HepG2 (cell line): ENCODE data around the gene RRBP1. TPM values are rescaled to one million over a fixed set of nuclear protein-coding genes. Genes with fewer than 3 reads are reported as not detected.

Experiments
- CEBPG ChIP-seq: IDR thresholded peaks from 2 replicates; pipeline ENCODE4 v1.6.1; 2016
- GATAD2A ChIP-seq: IDR thresholded peaks from 2 replicates; pipeline ENCODE4 v1.6.1; 2016
- KLF16 ChIP-seq, 2 experiments: sonication (generic) in 1 of 2; formaldehyde crosslinking in 1 of 2; IDR thresholded peaks; 2 replicates each; pipeline versions ENCODE4 v1.6.1 to v1.8.0; 2016 to 2023; ENCODE audit warnings: missing genetic modification reagents in 2 of 2, missing compliant biosample characterization in 1 of 2
- KLF9 ChIP-seq: IDR thresholded peaks from 2 replicates; pipeline ENCODE4 v1.6.1; 2016; ENCODE audit warnings: low read depth
- MIXL1 ChIP-seq: IDR thresholded peaks from 2 replicates; pipeline ENCODE4 v1.6.1; 2016
- NCOA1 ChIP-seq: sonication (generic); formaldehyde crosslinking; IDR thresholded peaks from 2 replicates; pipeline ENCODE4 v1.9.0; 2021; ENCODE audit warnings: missing genetic modification reagents
- RBAK ChIP-seq: sonication (generic); formaldehyde crosslinking; IDR thresholded peaks from 2 replicates; pipeline ENCODE4 v1.5.1; 2020; ENCODE audit warnings: mild to moderate bottlenecking, missing genetic modification reagents
- SNAI1 ChIP-seq: sonication (generic); formaldehyde crosslinking; IDR thresholded peaks from 2 replicates; pipeline ENCODE4 v1.5.0; 2020; ENCODE audit warnings: mild to moderate bottlenecking, missing genetic modification reagents, borderline replicate concordance
- TEAD2 ChIP-seq: sonication (generic); formaldehyde crosslinking; IDR thresholded peaks from 2 replicates; pipeline ENCODE4 v1.9.0; 2021; ENCODE audit warnings: missing genetic modification reagents
- ZNF44 ChIP-seq: sonication (generic); formaldehyde crosslinking; IDR thresholded peaks from 2 replicates; pipeline ENCODE4 v1.5.1; 2020; ENCODE audit warnings: mild to moderate bottlenecking, missing genetic modification reagents
- ZNF441 ChIP-seq: sonication (generic); formaldehyde crosslinking; IDR thresholded peaks from 2 replicates; pipeline ENCODE4 v1.7.0; 2021; ENCODE audit warnings: missing genetic modification reagents, borderline replicate concordance
- ZNF510 ChIP-seq: sonication (generic); formaldehyde crosslinking; IDR thresholded peaks from 2 replicates; pipeline ENCODE4 v1.4.0; 2020; ENCODE audit warnings: low read depth, mild to moderate bottlenecking, missing genetic modification reagents
- ZNF598 ChIP-seq: sonication (generic); formaldehyde crosslinking; IDR thresholded peaks from 2 replicates; pipeline ENCODE4 v1.5.1; 2020; ENCODE audit warnings: mild to moderate bottlenecking, missing genetic modification reagents, borderline replicate concordance
- ZSCAN22 ChIP-seq: sonication (generic); formaldehyde crosslinking; IDR thresholded peaks from 2 replicates; pipeline ENCODE4 v1.4.0; 2020; ENCODE audit warnings: mild to moderate bottlenecking, missing genetic modification reagents
- polyA plus RNA-seq, 8 experiments: library from polyadenylated mRNA; depleted of rRNA in 3 of 8; stranded (reverse) in 7 of 8; unstranded in 1 of 8; fragments of >200 nt; fragmentation: Illumina TruSeq in 4 of 8; extraction: Trizol in 4 of 8; gene quantifications; 2 replicates each; pipeline versions ENCODE4 v1.2.1 to v1.2.3, GENCODE V29; 2011 to 2016; ENCODE audit warnings: low read depth in 4 of 8, missing spikeins in 1 of 8, mixed read lengths in 1 of 8; ENCODE audit not compliant: insufficient read depth in 1 of 8
- total RNA-seq, 5 experiments: library from RNA; depleted of rRNA; stranded (reverse); fragments of >200 nt; fragmentation: Illumina TruSeq; extraction: Trizol; gene quantifications; 2 replicates each; pipeline ENCODE4 v1.2.3, GENCODE V29; 2016; ENCODE audit warnings: low read depth in 1 of 5
- TF ChIP-seq, protein P1 (sequence below): sonication (generic); formaldehyde crosslinking; IDR thresholded peaks from 2 replicates; pipeline ENCODE4 v1.9.0; 2021; ENCODE audit warnings: missing genetic modification reagents, borderline replicate concordance
- TF ChIP-seq, protein P2 (sequence below): sonication (generic); formaldehyde crosslinking; IDR thresholded peaks from 2 replicates; pipeline ENCODE4 v1.4.0; 2020; ENCODE audit warnings: missing genetic modification reagents
- TF ChIP-seq, protein P3 (sequence below): sonication (generic); formaldehyde crosslinking; IDR thresholded peaks from one replicate; pipeline ENCODE4 v1.5.1; 2020; ENCODE audit warnings: mild to moderate bottlenecking, missing genetic modification reagents; ENCODE audit errors: not compliant biosample characterization

The RRBP1 gene
- total and polyA plus RNA-seq, 2 of the 13 experiments (the other 11 are each of a cell fraction or from before 2014, with no cell fraction given): 150 to 222 TPM

GRCh38 chr20:17683218-17684076, 1.4 kb upstream of the RRBP1 start (continued):
- TF ChIP-seq, protein P1, sequence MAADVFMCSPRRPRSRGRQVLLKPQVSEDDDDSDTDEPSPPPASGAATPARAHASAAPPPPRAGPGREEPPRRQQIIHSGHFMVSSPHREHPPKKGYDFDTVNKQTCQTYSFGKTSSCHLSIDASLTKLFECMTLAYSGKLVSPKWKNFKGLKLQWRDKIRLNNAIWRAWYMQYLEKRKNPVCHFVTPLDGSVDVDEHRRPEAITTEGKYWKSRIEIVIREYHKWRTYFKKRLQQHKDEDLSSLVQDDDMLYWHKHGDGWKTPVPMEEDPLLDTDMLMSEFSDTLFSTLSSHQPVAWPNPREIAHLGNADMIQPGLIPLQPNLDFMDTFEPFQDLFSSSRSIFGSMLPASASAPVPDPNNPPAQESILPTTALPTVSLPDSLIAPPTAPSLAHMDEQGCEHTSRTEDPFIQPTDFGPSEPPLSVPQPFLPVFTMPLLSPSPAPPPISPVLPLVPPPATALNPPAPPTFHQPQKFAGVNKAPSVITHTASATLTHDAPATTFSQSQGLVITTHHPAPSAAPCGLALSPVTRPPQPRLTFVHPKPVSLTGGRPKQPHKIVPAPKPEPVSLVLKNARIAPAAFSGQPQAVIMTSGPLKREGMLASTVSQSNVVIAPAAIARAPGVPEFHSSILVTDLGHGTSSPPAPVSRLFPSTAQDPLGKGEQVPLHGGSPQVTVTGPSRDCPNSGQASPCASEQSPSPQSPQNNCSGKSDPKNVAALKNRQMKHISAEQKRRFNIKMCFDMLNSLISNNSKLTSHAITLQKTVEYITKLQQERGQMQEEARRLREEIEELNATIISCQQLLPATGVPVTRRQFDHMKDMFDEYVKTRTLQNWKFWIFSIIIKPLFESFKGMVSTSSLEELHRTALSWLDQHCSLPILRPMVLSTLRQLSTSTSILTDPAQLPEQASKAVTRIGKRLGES (CRISPR knock-in tag): no peak
- TF ChIP-seq KLF16 (CRISPR knock-in tag; IDR thresholded peaks at IDR 0.05) (no peak), NCOA1 (0 out of 2 replicates have a peak, but pooled peaks have one; percentile 27), ZNF510 (CRISPR knock-in tag) (peak; percentile 84; the same call in 1 of the 2 replicates), ZSCAN22 (CRISPR knock-in tag) (no peak), MIXL1 (no peak; the same call in 1 of the 2 replicates), GATAD2A (CRISPR knock-in tag) (no peak), SNAI1 (CRISPR knock-in tag) (no peak), CEBPG (CRISPR knock-in tag) (no peak), ZNF44 (no peak), ZNF441 (CRISPR knock-in tag) (0 out of 2 replicates have a peak, but pooled peaks have one; percentile 7), TEAD2 (CRISPR knock-in tag) (no peak), KLF9 (CRISPR knock-in tag) (no peak; the same call in 1 of the 2 replicates), RBAK (CRISPR knock-in tag) (peak; percentile 75; the same call in 1 of the 2 replicates), ZNF598 (CRISPR knock-in tag) (no peak)
- TF ChIP-seq, protein P2, sequence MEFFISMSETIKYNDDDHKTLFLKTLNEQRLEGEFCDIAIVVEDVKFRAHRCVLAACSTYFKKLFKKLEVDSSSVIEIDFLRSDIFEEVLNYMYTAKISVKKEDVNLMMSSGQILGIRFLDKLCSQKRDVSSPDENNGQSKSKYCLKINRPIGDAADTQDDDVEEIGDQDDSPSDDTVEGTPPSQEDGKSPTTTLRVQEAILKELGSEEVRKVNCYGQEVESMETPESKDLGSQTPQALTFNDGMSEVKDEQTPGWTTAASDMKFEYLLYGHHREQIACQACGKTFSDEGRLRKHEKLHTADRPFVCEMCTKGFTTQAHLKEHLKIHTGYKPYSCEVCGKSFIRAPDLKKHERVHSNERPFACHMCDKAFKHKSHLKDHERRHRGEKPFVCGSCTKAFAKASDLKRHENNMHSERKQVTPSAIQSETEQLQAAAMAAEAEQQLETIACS (CRISPR knock-in tag): no peak
- TF ChIP-seq, protein P3, sequence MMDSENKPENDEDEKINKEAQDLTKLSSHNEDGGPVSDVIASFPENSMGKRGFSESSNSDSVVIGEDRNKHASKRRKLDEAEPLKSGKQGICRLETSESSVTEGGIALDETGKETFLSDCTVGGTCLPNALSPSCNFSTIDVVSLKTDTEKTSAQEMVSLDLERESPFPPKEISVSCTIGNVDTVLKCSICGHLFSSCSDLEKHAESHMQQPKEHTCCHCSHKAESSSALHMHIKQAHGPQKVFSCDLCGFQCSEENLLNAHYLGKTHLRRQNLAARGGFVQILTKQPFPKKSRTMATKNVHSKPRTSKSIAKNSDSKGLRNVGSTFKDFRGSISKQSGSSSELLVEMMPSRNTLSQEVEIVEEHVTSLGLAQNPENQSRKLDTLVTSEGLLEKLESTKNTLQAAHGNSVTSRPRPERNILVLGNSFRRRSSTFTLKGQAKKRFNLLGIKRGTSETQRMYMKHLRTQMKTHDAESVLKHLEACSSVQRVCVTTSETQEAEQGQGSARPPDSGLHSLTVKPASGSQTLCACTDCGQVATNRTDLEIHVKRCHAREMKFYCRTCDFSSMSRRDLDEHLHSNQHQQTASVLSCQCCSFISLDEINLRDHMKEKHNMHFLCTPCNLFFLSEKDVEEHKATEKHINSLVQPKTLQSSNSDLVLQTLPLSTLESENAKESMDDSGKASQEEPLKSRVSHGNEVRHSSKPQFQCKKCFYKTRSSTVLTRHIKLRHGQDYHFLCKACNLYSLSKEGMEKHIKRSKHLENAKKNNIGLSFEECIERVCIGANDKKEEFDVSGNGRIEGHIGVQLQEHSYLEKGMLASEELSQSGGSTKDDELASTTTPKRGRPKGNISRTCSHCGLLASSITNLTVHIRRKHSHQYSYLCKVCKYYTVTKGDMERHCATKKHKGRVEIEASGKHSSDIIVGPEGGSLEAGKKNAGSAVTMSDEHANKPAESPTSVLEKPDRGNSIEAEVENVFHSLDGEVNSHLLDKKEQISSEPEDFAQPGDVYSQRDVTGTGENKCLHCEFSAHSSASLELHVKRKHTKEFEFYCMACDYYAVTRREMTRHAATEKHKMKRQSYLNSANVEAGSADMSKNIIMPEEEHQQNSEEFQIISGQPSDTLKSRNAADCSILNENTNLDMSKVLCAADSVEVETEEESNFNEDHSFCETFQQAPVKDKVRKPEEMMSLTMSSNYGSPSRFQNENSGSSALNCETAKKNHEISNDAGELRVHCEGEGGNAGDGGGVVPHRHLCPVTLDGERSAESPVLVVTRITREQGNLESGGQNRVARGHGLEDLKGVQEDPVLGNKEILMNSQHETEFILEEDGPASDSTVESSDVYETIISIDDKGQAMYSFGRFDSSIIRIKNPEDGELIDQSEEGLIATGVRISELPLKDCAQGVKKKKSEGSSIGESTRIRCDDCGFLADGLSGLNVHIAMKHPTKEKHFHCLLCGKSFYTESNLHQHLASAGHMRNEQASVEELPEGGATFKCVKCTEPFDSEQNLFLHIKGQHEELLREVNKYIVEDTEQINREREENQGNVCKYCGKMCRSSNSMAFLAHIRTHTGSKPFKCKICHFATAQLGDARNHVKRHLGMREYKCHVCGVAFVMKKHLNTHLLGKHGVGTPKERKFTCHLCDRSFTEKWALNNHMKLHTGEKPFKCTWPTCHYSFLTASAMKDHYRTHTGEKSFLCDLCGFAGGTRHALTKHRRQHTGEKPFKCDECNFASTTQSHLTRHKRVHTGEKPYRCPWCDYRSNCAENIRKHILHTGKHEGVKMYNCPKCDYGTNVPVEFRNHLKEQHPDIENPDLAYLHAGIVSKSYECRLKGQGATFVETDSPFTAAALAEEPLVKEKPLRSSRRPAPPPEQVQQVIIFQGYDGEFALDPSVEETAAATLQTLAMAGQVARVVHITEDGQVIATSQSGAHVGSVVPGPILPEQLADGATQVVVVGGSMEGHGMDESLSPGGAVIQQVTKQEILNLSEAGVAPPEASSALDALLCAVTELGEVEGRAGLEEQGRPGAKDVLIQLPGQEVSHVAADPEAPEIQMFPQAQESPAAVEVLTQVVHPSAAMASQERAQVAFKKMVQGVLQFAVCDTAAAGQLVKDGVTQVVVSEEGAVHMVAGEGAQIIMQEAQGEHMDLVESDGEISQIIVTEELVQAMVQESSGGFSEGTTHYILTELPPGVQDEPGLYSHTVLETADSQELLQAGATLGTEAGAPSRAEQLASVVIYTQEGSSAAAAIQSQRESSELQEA (CRISPR knock-in tag): no peak
